GM23338 (cell line): ENCODE measurements around the gene TNIP3. TPM values are rescaled to one million over a fixed set of nuclear protein-coding genes. Genes with fewer than 3 reads are reported as not detected.
A peak's percentile ranks its signal among the peaks of the same experiment; 100 is the strongest.

Source experiments
- ATAC-seq: fragments of 200-7000 bp; cut with Tn5 transposase; 3 replicates; pipeline ENCODE4 v1.9.1; 2020
- DNase-seq: peaks from one replicate; pipeline ENCODE4 v3.0.0-alpha.2; 2015; ENCODE audit warnings: low spot score
- H2AFZ ChIP-seq: fragments of 200-600 bp; sonication (generic); 2 replicates; pipeline ENCODE4 v1.8.0; 2016; ENCODE audit warnings: antibody characterized with exemption, mild to moderate bottlenecking, moderate library complexity
- H3F3A ChIP-seq: fragments of 200-600 bp; sonication (generic); replicated peaks from 2 replicates; pipeline ENCODE4 v1.8.0; 2017; ENCODE audit warnings: antibody characterized with exemption, mixed run types, low read depth
- H3K27ac ChIP-seq: fragments of 200-600 bp; sonication (generic); 2 replicates; pipeline ENCODE4 v1.6.1; 2016; ENCODE audit warnings: low read depth
- H3K27me3 ChIP-seq: fragments of 200-600 bp; sonication (generic); 2 replicates; pipeline ENCODE4 v1.8.0; 2016; ENCODE audit warnings: mild to moderate bottlenecking, mixed run types, moderate library complexity; ENCODE audit not compliant: insufficient read depth
- H3K36me3 ChIP-seq: fragments of 200-600 bp; sonication (generic); 2 replicates; pipeline ENCODE4 v1.8.0; 2016; ENCODE audit warnings: mild to moderate bottlenecking; ENCODE audit not compliant: insufficient read depth
- H3K4me1 ChIP-seq: fragments of 200-600 bp; sonication (generic); 2 replicates; pipeline ENCODE4 v1.8.0; 2016; ENCODE audit warnings: mild to moderate bottlenecking, moderate library complexity; ENCODE audit not compliant: insufficient read depth
- H3K4me2 ChIP-seq: fragments of 200-600 bp; sonication (generic); 2 replicates; pipeline ENCODE4 v1.7.1; 2017; ENCODE audit warnings: mixed run types
- H3K4me3 ChIP-seq: fragments of 200-600 bp; sonication (generic); 2 replicates; pipeline ENCODE4 v1.6.1; 2016; ENCODE audit warnings: mixed run types
- H3K79me2 ChIP-seq: fragments of 200-600 bp; sonication (generic); replicated peaks from 2 replicates; pipeline ENCODE4 v1.8.0; 2017; ENCODE audit warnings: mild to moderate bottlenecking; ENCODE audit not compliant: insufficient read depth
- H3K9me2 ChIP-seq: fragments of 200-600 bp; sonication (generic); 2 replicates; pipeline ENCODE4 v1.8.0; 2017; ENCODE audit not compliant: insufficient read depth
- H4K20me1 ChIP-seq: fragments of 200-600 bp; sonication (generic); replicated peaks from 2 replicates; pipeline ENCODE4 v1.8.0; 2017; ENCODE audit warnings: mild to moderate bottlenecking; ENCODE audit not compliant: insufficient read depth
- H3K27ac Mint-ChIP-seq: 2 replicates; pipeline ENCODE4 v1.8.0; 2020; ENCODE audit warnings: inconsistent platforms, mild to moderate bottlenecking, moderate library complexity, mixed read lengths
- H3K27me3 Mint-ChIP-seq: 3 replicates; pipeline ENCODE4 v1.8.0; 2022; ENCODE audit warnings: low read depth, mild to moderate bottlenecking, moderate library complexity, mixed read lengths, inconsistent platforms; ENCODE audit not compliant: insufficient read depth, poor library complexity
- H3K36me3 Mint-ChIP-seq: 3 replicates; pipeline ENCODE4 v1.8.0; 2021; ENCODE audit warnings: low read depth, mild to moderate bottlenecking, inconsistent platforms, moderate library complexity, mixed read lengths
- H3K4me1 Mint-ChIP-seq: 3 replicates; pipeline ENCODE4 v1.8.0; 2020; ENCODE audit warnings: mild to moderate bottlenecking, inconsistent platforms, mixed read lengths
- H3K4me3 Mint-ChIP-seq: 3 replicates; pipeline ENCODE4 v1.8.0; 2021; ENCODE audit warnings: moderate library complexity, mild to moderate bottlenecking, inconsistent platforms, mixed read lengths
- H3K9me3 Mint-ChIP-seq: 3 replicates; pipeline ENCODE4 v1.8.0; 2020; ENCODE audit warnings: moderate library complexity, mild to moderate bottlenecking, inconsistent platforms, mixed read lengths
- CREB1 ChIP-seq: fragments of 250-450 bp; sonication (Bioruptor Pico); IDR thresholded peaks from 2 replicates; pipeline ENCODE4 v1.5.0; 2020; ENCODE audit warnings: low read depth, mild to moderate bottlenecking, moderate library complexity
- POLR2AphosphoS5 ChIP-seq: IDR thresholded peaks from 2 replicates; pipeline ENCODE4 v1.6.1; 2016; ENCODE audit warnings: antibody characterized with exemption, low read depth
- REST ChIP-seq: IDR thresholded peaks from one replicate; pipeline ENCODE4 v1.6.1; 2018; ENCODE audit warnings: antibody characterized with exemption; ENCODE audit not compliant: unreplicated experiment
- ZNF114 ChIP-seq: fragments of 250-450 bp; sonication (Bioruptor Pico); IDR thresholded peaks from 2 replicates; pipeline ENCODE4 v1.5.0; 2020; ENCODE audit warnings: mild to moderate bottlenecking, moderate library complexity
- polyA plus RNA-seq: library from polyadenylated mRNA; unstranded; fragments of >200 nt; fragmentation: Nextera tagmentation; extraction: Ambion mirVana; gene quantifications from 2 replicates; pipeline ENCODE4 v1.2.1, GENCODE V29; 2016
- total RNA-seq: library from RNA; depleted of rRNA; stranded (reverse); fragments of >200 nt; shearing (Covaris generic); gene quantifications from 2 replicates; pipeline ENCODE4 v1.2.3, GENCODE V29; 2014
- TF ChIP-seq, protein P1 (sequence below): IDR thresholded peaks from 2 replicates; pipeline ENCODE4 v1.6.1; 2016; ENCODE audit warnings: antibody characterized with exemption

The TNIP3 gene
- total and polyA plus RNA-seq, 2 experiments from 2014 or later = not detected

DNA sequence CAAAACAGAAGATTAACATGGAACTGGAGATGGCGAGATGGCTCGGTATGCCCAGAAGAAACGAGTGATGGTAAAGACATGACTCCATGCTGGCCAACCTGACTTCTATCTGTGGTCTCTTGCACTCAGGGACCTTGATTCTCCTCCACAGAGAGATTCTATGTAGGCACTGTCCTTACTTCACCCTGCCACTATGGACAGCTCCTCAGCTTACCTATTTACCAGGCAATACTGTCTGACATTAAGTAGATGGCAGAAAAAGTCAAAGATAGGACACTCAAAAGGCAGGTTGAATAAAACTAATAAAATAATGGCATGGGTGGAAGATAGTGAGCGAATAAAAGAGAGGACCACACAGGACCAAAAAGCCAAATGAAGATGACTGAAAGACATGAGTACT is 56.6 kb downstream of the TNIP3 start:
- TF ChIP-seq REST = peak; percentile 43
- no peak for TF ChIP-seq POLR2AphosphoS5
- Histone ChIP-seq H3K4me3 (no peak overlapping the region), H3K27ac (no peak overlapping the region), H3F3A (no peaks in the 10 kb centered on the region), H4K20me1 (no peaks in the 10 kb centered on the region), H3K79me2 (no peaks in the 10 kb centered on the region), H3K27me3 (no peaks in the 10 kb centered on the region), H3K4me2 (no peak overlapping the region), H3K4me1 (no peaks in the 10 kb centered on the region), H3K36me3 (no peaks in the 10 kb centered on the region), H3K9me2 (no peaks in the 10 kb centered on the region), H2AFZ (no peak overlapping the region)
- DNase-seq (no peak), ATAC-seq (no peak)
- Mint-ChIP-seq H3K9me3 (no peaks in the 10 kb centered on the region; the same call in 2 of the 3 replicates), H3K27ac (no peak overlapping the region), H3K27me3 (no peaks in the 10 kb centered on the region), H3K4me1 (peaks cover 7% of the 10 kb centered on the region; the same call in 1 of the 3 replicates), H3K4me3 (no peak overlapping the region), H3K36me3 (no peaks in the 10 kb centered on the region)

DNA sequence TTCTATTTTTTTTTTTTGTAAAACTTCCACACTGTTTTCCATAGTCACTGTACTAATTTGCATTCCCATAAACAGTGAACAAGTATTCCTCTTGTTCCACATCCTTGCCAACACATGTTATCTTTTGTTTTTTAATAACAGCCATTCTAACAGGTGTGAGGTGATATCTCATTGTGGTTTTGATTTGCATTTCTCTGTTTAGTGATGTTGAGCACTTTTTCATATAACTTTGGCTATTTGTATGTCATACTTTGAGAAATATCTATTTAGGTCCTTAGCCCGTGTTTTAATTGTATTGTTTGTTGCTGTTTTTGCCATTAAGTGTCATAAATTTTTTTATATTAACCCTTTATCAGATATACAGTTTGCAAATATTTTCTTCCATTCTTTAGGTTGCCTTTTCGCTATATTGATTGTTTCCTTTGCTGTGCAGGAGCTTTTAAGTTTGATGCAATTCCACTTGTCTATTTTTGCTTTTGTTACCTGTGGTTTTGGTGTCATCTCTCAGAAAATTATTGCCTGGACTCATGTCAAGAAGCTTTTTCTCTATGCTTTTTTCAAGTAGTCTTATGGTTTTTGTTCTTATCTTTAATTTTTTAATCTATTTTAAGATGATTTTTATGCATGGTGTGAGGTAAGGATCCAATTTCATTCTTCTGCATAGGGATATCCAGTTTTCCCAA is 63.9 kb downstream of the TNIP3 start:
- Mint-ChIP-seq H3K27me3 (peaks cover 2% of the 10 kb centered on the region), H3K4me1 (no peaks in the 10 kb centered on the region), H3K9me3 (no peaks in the 10 kb centered on the region), H3K27ac (no peak overlapping the region), H3K4me3 (no peak overlapping the region), H3K36me3 (no peaks in the 10 kb centered on the region)
- H4K20me1 ChIP-seq = no peaks in the 10 kb centered on the region
- no peak overlapping the region for H3K27ac ChIP-seq
- no peak overlapping the region for H2AFZ ChIP-seq
- DNase-seq (no peak), ATAC-seq (no peak)
- no peaks in the 10 kb centered on the region for H3F3A ChIP-seq
- no peaks in the 10 kb centered on the region for H3K27me3 ChIP-seq
- H3K79me2 ChIP-seq = no peaks in the 10 kb centered on the region
- no peak overlapping the region for H3K4me2 ChIP-seq
- no peak for TF ChIP-seq REST
- TF ChIP-seq CREB1 (CRISPR knock-in tag) = no peak
- no peak for TF ChIP-seq ZNF114 (CRISPR knock-in tag)
- TF ChIP-seq, protein P1, sequence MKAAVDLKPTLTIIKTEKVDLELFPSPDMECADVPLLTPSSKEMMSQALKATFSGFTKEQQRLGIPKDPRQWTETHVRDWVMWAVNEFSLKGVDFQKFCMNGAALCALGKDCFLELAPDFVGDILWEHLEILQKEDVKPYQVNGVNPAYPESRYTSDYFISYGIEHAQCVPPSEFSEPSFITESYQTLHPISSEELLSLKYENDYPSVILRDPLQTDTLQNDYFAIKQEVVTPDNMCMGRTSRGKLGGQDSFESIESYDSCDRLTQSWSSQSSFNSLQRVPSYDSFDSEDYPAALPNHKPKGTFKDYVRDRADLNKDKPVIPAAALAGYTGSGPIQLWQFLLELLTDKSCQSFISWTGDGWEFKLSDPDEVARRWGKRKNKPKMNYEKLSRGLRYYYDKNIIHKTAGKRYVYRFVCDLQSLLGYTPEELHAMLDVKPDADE = no peak
- H3K36me3 ChIP-seq = no peaks in the 10 kb centered on the region
- no peaks in the 10 kb centered on the region for H3K4me1 ChIP-seq
- no peak overlapping the region for H3K4me3 ChIP-seq
- no peaks in the 10 kb centered on the region for H3K9me2 ChIP-seq
